ENCODE measurements around the gene RCAN3.
"Not testable (repeated sequence)": the region's sequence is repeated elsewhere in the genome, so short reads cannot be mapped to it uniquely, and the experiment has no call there.

RCAN3 gene

DNA sequence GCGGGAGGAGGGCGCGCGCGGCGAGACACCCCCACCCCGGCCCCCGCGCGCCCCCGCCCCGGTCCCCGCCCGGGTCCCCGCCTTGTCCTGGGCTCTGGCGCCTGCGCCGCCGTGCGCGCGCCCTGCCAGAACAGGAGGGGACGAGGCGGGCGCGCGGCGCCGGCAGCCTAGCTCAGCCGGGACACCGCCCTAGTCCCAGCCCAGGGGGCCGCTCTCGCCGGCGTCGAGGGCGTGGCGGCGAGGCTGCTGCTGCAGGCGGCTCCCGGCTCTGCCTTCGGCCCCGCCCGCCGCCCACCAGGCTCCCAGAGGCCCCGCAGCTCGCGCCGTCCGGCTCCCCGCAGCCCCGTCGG lies at the start of gene RCAN3:
Gene RCAN3, plus strand, starts transcription at position 128 of the 350 bp plus-strand sequence. CDS start 11,537 bp downstream, outside the sequence.
- peak; percentile 74 for DNase-seq (ENCODE audit: insufficient read length, low spot score)
- no peak for FAIRE-seq
- TF ChIP-seq, protein P1, sequence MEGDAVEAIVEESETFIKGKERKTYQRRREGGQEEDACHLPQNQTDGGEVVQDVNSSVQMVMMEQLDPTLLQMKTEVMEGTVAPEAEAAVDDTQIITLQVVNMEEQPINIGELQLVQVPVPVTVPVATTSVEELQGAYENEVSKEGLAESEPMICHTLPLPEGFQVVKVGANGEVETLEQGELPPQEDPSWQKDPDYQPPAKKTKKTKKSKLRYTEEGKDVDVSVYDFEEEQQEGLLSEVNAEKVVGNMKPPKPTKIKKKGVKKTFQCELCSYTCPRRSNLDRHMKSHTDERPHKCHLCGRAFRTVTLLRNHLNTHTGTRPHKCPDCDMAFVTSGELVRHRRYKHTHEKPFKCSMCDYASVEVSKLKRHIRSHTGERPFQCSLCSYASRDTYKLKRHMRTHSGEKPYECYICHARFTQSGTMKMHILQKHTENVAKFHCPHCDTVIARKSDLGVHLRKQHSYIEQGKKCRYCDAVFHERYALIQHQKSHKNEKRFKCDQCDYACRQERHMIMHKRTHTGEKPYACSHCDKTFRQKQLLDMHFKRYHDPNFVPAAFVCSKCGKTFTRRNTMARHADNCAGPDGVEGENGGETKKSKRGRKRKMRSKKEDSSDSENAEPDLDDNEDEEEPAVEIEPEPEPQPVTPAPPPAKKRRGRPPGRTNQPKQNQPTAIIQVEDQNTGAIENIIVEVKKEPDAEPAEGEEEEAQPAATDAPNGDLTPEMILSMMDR (IDR thresholded peaks at IDR 0.05; ENCODE audit: insufficient read depth, missing control alignments) = no peak

DNA sequence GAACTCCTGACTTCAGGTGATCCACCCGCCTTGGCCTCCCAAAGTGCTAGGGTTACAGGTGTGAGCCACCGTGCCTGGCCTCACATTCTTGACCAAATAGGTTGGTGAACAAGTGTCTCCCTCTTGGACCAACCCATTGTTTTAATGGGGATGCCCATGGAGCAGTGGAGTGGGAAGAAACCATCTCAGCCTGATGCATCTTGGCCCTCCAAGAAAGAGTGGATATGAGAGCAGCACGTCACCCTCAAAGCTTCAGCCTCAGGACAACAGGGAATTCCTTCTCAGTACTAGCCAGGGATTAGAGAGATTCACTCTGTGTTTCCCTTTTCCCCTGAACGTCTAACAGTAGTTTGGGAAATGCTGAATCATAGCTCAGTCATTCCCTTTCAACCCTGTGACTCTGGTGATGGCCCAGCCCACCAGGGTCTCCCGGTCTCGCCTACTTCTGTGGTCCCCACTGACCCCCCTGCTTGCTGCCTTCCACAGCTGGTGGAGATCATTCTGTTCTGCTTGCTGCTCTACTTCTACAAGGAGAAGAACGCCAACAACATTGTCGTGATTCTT lies 49.6 kb upstream of the RCAN3 start:
- TF ChIP-seq, protein P1 (IDR thresholded peaks at IDR 0.05; ENCODE audit: insufficient read depth, missing control alignments) = no peak
- FAIRE-seq = no peak
- DNase-seq (ENCODE audit: insufficient read length, low spot score) = no peak

DNA sequence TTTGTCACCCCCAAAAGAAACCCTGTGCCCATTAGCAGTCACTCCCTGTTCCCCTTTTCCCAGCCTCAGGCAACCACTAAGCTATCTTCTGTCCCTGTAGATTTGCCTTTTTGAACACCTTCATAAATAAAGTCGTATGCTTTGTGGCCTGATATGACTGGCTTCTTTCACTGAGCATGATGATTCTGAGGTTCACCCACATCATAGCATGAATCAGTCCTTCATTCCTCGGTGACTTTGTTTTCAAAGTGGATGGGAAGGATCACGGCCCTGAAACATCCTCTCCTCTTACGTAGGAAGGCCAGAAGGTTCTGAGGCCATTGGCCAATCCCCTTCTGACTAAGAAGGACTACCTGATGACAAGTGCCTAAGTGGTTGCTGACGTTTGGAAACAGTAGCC lies 48.0 kb upstream of the RCAN3 start:
- TF ChIP-seq, protein P1 (IDR thresholded peaks at IDR 0.05; ENCODE audit: insufficient read depth, missing control alignments) = no peak
- no peak for DNase-seq (ENCODE audit: insufficient read length, low spot score)
- FAIRE-seq = no peak

DNA sequence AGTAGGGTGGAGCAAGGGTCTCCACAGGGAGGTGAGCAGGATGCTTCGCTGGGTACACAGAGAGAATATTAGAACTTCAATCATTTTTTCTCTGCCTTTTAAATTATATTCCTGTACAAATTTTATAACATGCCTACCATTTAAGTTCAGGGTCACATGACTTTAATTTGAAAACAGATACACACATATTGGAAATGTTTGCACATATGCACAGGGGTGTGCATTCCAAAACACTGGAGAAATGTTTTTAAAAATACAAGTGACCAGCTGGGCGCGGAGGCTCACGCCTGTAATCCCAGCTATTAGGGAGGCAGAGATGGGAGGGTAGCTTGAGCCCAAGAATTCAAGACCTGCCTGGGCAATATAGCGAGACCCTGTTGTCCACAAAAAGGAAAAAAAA lies 47.4 kb upstream of the RCAN3 start:
- no peak for DNase-seq (ENCODE audit: insufficient read length, low spot score)
- TF ChIP-seq, protein P1 (IDR thresholded peaks at IDR 0.05; ENCODE audit: insufficient read depth, missing control alignments) = no peak
- FAIRE-seq = no peak

DNA sequence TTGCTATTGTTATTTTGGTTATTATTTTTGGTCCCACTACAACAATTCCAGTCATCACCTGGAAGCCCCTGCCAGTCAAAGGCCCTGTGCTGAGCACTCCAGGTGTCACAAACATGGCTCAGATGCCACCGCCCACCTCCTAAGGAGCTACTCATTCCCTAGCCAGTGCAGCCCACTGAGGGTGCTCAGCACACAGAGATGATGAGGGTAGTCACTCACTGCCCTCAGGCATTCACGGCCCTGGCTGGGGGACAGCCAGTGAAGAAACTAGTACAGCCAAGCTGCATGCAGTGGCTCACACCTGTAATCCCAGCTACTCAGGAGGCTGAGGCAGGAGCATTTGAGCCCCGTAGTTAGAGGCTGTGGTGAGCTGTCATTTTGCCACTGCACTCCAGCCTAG lies 44.8 kb upstream of the RCAN3 start:
- TF ChIP-seq, protein P1 (IDR thresholded peaks at IDR 0.05; ENCODE audit: insufficient read depth, missing control alignments) = no peak
- FAIRE-seq (no peak), DNase-seq (ENCODE audit: insufficient read length, low spot score) (no peak)

DNA sequence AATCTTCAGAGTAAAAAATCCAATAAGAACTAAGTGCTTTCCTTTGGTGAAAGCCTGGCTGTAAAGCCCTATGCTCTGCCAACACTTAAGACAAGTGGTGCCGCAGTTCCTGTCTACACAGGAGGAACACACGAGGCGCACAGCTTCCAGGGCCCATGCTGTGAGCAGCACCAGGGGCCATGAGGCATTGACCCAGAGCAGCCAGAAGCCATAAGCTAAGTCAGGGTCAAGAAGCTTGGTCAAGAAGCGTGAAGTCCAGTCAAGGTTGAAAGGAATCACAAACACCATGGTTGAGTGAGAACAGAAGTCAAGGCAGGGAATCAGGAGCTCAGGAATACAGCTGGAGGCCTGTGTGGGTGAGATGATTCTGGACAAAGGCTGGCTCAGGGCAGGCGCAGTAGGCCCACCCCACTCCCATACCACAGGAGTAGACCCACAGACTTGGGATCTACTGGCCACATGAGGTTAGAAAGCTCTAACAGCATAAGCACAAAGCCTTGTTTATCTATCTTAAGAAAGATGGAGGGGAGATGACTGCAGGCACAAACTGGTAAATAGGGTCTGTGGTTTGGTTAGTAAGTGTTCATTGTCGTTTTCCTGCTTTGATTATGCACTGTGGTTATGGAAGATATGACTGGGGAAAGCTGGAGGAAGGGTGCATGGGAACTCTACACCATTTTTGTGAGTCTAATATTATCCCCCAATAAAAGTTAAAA lies 42.9 kb upstream of the RCAN3 start:
- no peak for DNase-seq (ENCODE audit: insufficient read length, low spot score)
- TF ChIP-seq, protein P1 (IDR thresholded peaks at IDR 0.05; ENCODE audit: insufficient read depth, missing control alignments) = no peak
- FAIRE-seq = no peak

DNA sequence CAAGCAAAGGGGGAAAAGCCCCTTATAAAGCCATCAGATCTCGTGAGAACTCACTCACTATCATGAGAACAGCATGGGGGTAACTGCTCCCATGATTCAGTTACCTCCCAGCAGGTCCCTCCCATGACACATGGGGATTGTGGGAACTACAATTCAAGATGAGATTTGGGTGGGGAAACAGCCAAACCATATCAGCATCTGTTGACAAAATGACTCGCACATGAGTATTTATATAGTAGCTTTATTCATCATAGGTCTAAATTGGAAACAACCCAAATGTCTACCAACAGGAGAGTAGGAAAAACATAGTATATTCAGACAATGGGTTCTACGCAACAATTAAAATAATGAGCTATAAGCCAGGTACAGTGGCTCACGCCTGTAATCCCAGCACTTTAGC lies 40.5 kb upstream of the RCAN3 start:
- not testable (repeated sequence) for FAIRE-seq; DNase-seq (ENCODE audit: insufficient read length, low spot score)

Data from D721Med (cell line).